Measurements from ENCODE around the gene ANKRD30BL. TPM values are rescaled to one million over a fixed set of nuclear protein-coding genes. Genes with fewer than 3 reads are reported as not detected.
A peak's percentile ranks its signal among the peaks of the same experiment; 100 is the strongest.
"Not testable (repeated sequence)": the region's sequence is repeated elsewhere in the genome, so short reads cannot be mapped to it uniquely, and the experiment has no call there.

The ANKRD30BL gene, protein sequence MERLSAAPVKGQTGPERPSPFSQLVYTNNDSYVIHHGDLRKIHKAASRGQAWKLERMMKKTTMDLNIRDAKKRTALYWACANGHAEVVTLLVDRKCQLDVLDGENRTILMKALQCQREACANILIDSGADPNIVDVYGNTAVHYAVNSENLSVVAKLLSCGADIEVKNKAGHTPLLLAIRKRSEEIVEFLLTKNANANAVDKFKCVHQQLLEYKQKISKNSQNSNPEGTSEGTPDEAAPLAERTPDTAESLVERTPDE
- under 1 TPM in 3 of 10 donors, not detected in 7; 0.07 to 0.29 (median 0.08) TPM for polyA plus RNA-seq (ENCODE audit: insufficient read length in 10 of 10)
- long read RNA-seq, donor 1: 0 reads
- long read RNA-seq, donor 2: 0 reads
- long read RNA-seq, donor 3: 0 reads
- long read RNA-seq, donor 4: 0 reads
- long read RNA-seq, donor 5: 0 reads
- long read RNA-seq, donor 6: 0 reads
- long read RNA-seq, donor 7: 0 reads
- long read RNA-seq, donor 8: 0 reads
- long read RNA-seq, donor 9: 0 reads

- DNase-seq: not testable (repeated sequence)
These were observed at the start of gene ANKRD30BL for GRCh38 chr2:132161161-132162124. TSS of gene ANKRD30BL (minus strand) at chr2:132161952. CDS start at chr2:132161705, 247 bp downstream.

GRCh38 chr2:132202866-132203265, 41.1 kb upstream of the ANKRD30BL start:
- not testable (repeated sequence) for DNase-seq

GRCh38 chr2:132192854-132193253, 31.1 kb upstream of the ANKRD30BL start:
- DNase-seq: not testable (repeated sequence)

GRCh38 chr2:132167100-132167499, 5.3 kb upstream of the ANKRD30BL start:
- not testable (repeated sequence) for DNase-seq

GRCh38 chr2:132162125-132162660, 441 bp upstream of the ANKRD30BL start:
- not testable (repeated sequence) for DNase-seq

DNA sequence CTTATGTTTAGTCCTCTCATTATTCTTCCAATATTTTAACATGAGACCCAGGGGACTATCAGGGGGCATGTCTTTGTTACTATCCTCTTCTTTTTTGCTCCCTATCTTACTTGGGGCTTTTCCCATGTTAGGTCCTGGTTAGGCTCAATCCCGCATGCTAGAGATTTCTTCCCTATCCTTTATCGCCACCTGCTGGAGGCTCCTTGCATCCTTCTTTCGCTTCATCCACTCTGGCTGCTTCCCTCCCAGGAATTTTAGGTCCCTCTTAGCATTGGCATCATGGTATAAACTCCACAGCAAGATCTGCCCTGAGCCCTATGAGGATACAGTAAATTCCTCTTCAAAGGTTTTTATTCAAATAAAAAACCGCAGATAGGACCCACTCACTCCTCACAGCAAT, 15.0 kb downstream of the ANKRD30BL start:
- DNase-seq: peak; percentile 23 to 48 (median 38)
